IMR-90 (cell line): Measurements from ENCODE around the gene PNKD. TPM values are rescaled to one million over a fixed set of nuclear protein-coding genes. Genes with fewer than 3 reads are reported as not detected.
A peak's percentile ranks its signal among the peaks of the same experiment; 100 is the strongest.

Experiments
- ATAC-seq: fragments of 200-7000 bp; cut with Tn5 transposase; 2 replicates; pipeline ENCODE4 v1.9.1; 2020; ENCODE audit warnings: low read depth, mild to moderate bottlenecking, moderate library complexity
- BruUV-seq: library from RNA; stranded (reverse); fragments of 400-500 nt; replicated peaks from 2 replicates; lab custom pipeline; 2021; lab: Mats Ljungman, UMichigan
- CTCF ChIA-PET: fragments of 300-600 bp; formaldehyde crosslinking; extraction: SDS; loops from one replicate; lab custom pipeline; 2021; ENCODE audit warnings: antibody characterized with exemption; lab: Yijun Ruan, JAX
- POLR2A ChIA-PET: fragments of 300-600 bp; sonication (Branson Sonifier 250); formaldehyde crosslinking; loops from one replicate; lab custom pipeline; 2022; ENCODE audit warnings: antibody characterized with exemption; ENCODE audit not compliant: unreplicated experiment; lab: Charles Lee
- DNase-seq: peaks from one replicate; pipeline ENCODE4 v3.0.0; 2013
- H2AFZ ChIP-seq: replicated peaks from 2 replicates; pipeline ENCODE3; 2013; ENCODE audit warnings: low read length, mild to moderate bottlenecking; ENCODE audit not compliant: poor library complexity
- H2AK5ac ChIP-seq: 2 replicates; pipeline ENCODE4 v1.6.1; 2013; ENCODE audit warnings: low read depth, low read length, inconsistent platforms
- H2AK9ac ChIP-seq: replicated peaks from 2 replicates; pipeline ENCODE3; 2013; ENCODE audit warnings: mild to moderate bottlenecking, low read depth, low read length, moderate library complexity; ENCODE audit not compliant: poor library complexity
- H2BK120ac ChIP-seq: 2 replicates; pipeline ENCODE4 v1.6.1; 2013; ENCODE audit warnings: low read depth, low read length, inconsistent platforms
- H2BK15ac ChIP-seq: 3 replicates; pipeline ENCODE4 v1.6.1; 2013; ENCODE audit warnings: low read depth, low read length, inconsistent platforms
- H2BK20ac ChIP-seq: 2 replicates; pipeline ENCODE4 v1.6.1; 2013; ENCODE audit warnings: low read depth, mild to moderate bottlenecking, inconsistent platforms, low read length, moderate library complexity
- H2BK5ac ChIP-seq: 2 replicates; pipeline ENCODE4 v1.6.1; 2013; ENCODE audit warnings: mild to moderate bottlenecking, low read depth, low read length, inconsistent platforms; ENCODE audit not compliant: poor library complexity, severe bottlenecking
- H3K14ac ChIP-seq: replicated peaks from 2 replicates; pipeline ENCODE4 v1.6.1; 2013; ENCODE audit warnings: low read depth, low read length, inconsistent platforms
- H3K18ac ChIP-seq: 2 replicates; pipeline ENCODE4 v1.6.1; 2013; ENCODE audit warnings: low read depth, low read length, control low read depth
- H3K23ac ChIP-seq: 2 replicates; pipeline ENCODE4 v1.6.1; 2013; ENCODE audit warnings: low read depth, low read length, inconsistent platforms
- H3K27ac ChIP-seq: 2 replicates; pipeline ENCODE4 v1.5.1; 2013; ENCODE audit warnings: mild to moderate bottlenecking, control low read depth, low read length; ENCODE audit not compliant: insufficient read depth
- H3K27me3 ChIP-seq: 2 replicates; pipeline ENCODE4 v1.6.1; 2013; ENCODE audit warnings: low read length; ENCODE audit not compliant: control insufficient read depth, insufficient read depth
- H3K36me3 ChIP-seq: 2 replicates; pipeline ENCODE4 v1.6.1; 2013; ENCODE audit warnings: low read length, mixed read lengths; ENCODE audit not compliant: control insufficient read depth, insufficient read depth
- H3K4ac ChIP-seq: 2 replicates; pipeline ENCODE4 v1.6.1; 2013; ENCODE audit warnings: low read depth, low read length, inconsistent platforms
- H3K4me1 ChIP-seq: 2 replicates; pipeline ENCODE4 v1.6.1; 2013; ENCODE audit warnings: low read length, mixed read lengths; ENCODE audit not compliant: control insufficient read depth, insufficient read depth
- H3K4me2 ChIP-seq: 2 replicates; pipeline ENCODE4 v1.6.1; 2013; ENCODE audit warnings: low read depth, mild to moderate bottlenecking, control low read depth, low read length, moderate library complexity
- H3K4me3 ChIP-seq: 2 replicates; pipeline ENCODE4 v1.5.1; 2013; ENCODE audit warnings: low read depth, mild to moderate bottlenecking, control low read depth, low read length, moderate library complexity; ENCODE audit not compliant: insufficient read depth
- H3K56ac ChIP-seq: 2 replicates; pipeline ENCODE4 v1.6.1; 2013; ENCODE audit warnings: low read length, inconsistent platforms; ENCODE audit not compliant: insufficient read depth; ENCODE audit errors: extremely low read depth
- H3K79me1 ChIP-seq, 2 experiments: 2 replicates each; pipeline ENCODE4 v1.6.1; 2013; ENCODE audit warnings: low read length in 2 of 2, inconsistent platforms in 1 of 2, low read depth in 1 of 2
- H3K9ac ChIP-seq: 2 replicates; pipeline ENCODE4 v1.6.1; 2013; ENCODE audit warnings: low read depth, low read length, control low read depth
- H3K9me1 ChIP-seq: 2 replicates; pipeline ENCODE4 v1.6.1; 2013; ENCODE audit warnings: low read length, inconsistent platforms; ENCODE audit not compliant: insufficient read depth
- H3K9me3 ChIP-seq: 2 replicates; pipeline ENCODE4 v1.6.1; 2013; ENCODE audit warnings: low read length; ENCODE audit not compliant: control insufficient read depth, insufficient read depth
- H4K20me1 ChIP-seq: 2 replicates; pipeline ENCODE4 v1.6.1; 2013; ENCODE audit warnings: low read length, inconsistent platforms; ENCODE audit not compliant: insufficient read depth
- H4K5ac ChIP-seq: 2 replicates; pipeline ENCODE4 v1.6.1; 2013; ENCODE audit warnings: mild to moderate bottlenecking, low read depth, low read length, control low read depth
- H4K8ac ChIP-seq, 2 experiments: 2 replicates each; pipeline ENCODE4 v1.6.1; 2013; ENCODE audit warnings: low read depth in 2 of 2, low read length in 2 of 2, control low read depth in 1 of 2, inconsistent platforms in 1 of 2
- H4K91ac ChIP-seq: 2 replicates; pipeline ENCODE4 v1.6.1; 2013; ENCODE audit warnings: low read depth, low read length, inconsistent platforms; ENCODE audit not compliant: insufficient read depth
- CEBPB ChIP-seq: IDR thresholded peaks from 2 replicates; pipeline ENCODE4 v1.6.1; 2012; ENCODE audit warnings: low read depth, low read length, improper control_type of control experiment
- WGBS, 2 experiments: methylation state at CpG; one replicate each; pipeline versions ENCODE4 v1.1.5 to v1.1.7; 2013; ENCODE audit warnings: missing lambda C conversion rate in 2 of 2; ENCODE audit not compliant: insufficient read length in 1 of 2; ENCODE audit errors: extremely low coverage in 2 of 2; 5-methylcytosine and 5-hydroxymethylcytosine counted together
- dilution Hi-C: fragments of 300-500 bp; cut with HindIII; formaldehyde crosslinking; loops from one replicate; pipeline ENCODE4 v1.14.3; 2018; ENCODE audit warnings: low sequenced_read_pairs; ENCODE audit not compliant: unreplicated experiment
- in situ Hi-C: fragments of 300-500 bp; cut with MboI; formaldehyde crosslinking; loops from 3 replicates; pipeline ENCODE4 v1.14.3; 2019; ENCODE audit warnings: low sequenced_read_pairs, inconsistent platforms, mixed read lengths
- intact Hi-C: fragments of 100-400 bp; cut with micrococcal nuclease; formaldehyde crosslinking; loops from 2 replicates; pipeline ENCODE4 v1.10.0; 2022
- polyA plus RNA-seq, 3 experiments: library from polyadenylated mRNA; depleted of rRNA; stranded (reverse); fragments of >200 nt; gene quantifications; 2 replicates each; pipeline ENCODE4 v1.2.3, GENCODE V29; 2012; ENCODE audit warnings: low replicate concordance in 1 of 3
- total RNA-seq: library from RNA; depleted of rRNA; stranded (reverse); fragments of >200 nt; gene quantifications from 2 replicates; pipeline ENCODE4 v1.2.3, GENCODE V29; 2012

Gene PNKD
- total and polyA plus RNA-seq, 2 of the 4 experiments (the other 2 are of a cell fraction), result 19.2 to 68.5 TPM

- H3K79me1 ChIP-seq, result peaks cover 9 to 56% of the 10 kb centered on the region in 2 experiments; a peak in 3 of 4 replicates
- H3K23ac ChIP-seq, result no peak overlapping the region
- no peaks in the 10 kb centered on the region for H3K27me3 ChIP-seq
- H2BK120ac ChIP-seq, result no peak overlapping the region
- H4K91ac ChIP-seq, result no peak overlapping the region
- peaks cover 73% of the 10 kb centered on the region for H4K20me1 ChIP-seq
- H2BK20ac ChIP-seq, result no peak overlapping the region
- H3K27ac ChIP-seq, result no peak overlapping the region
- peaks cover 32% of the 10 kb centered on the region for H3K36me3 ChIP-seq
- peak; percentile 33; the same call in 1 of the 2 replicates for ATAC-seq
- H3K4me2 ChIP-seq, result no peak overlapping the region
- H2AK9ac ChIP-seq, result no peak overlapping the region
- H3K4me3 ChIP-seq, result no peak overlapping the region
- no peaks in the 10 kb centered on the region for H3K9me3 ChIP-seq
- no peak overlapping the region for H2AK5ac ChIP-seq
- H3K9me1 ChIP-seq, result peaks cover 21% of the 10 kb centered on the region
- no CpG with 5 or more reads among the region's 1 CpG for WGBS, 2 experiments
- no TSS peak for BruUV-seq
- no peak for TF ChIP-seq CEBPB
- H4K5ac ChIP-seq, result no peak overlapping the region
- H3K18ac ChIP-seq, result no peak overlapping the region
- H4K8ac ChIP-seq, result no peak overlapping the region
- CTCF ChIA-PET, result no interaction called here
- no peak overlapping the region for H3K9ac ChIP-seq
- POLR2A ChIA-PET, result no interaction called here
- no peak overlapping the region for H3K56ac ChIP-seq
- no peak overlapping the region for H2BK5ac ChIP-seq
- no peak overlapping the region for H2AFZ ChIP-seq
- intact Hi-C loops (no loop called here), in situ Hi-C loops (no loop called here), dilution Hi-C loops (no loop called here)
- peak; percentile 55 for DNase-seq
- no peak overlapping the region for H3K14ac ChIP-seq
- H3K4me1 ChIP-seq, result peaks cover 22% of the 10 kb centered on the region
- H2BK15ac ChIP-seq, result no peak overlapping the region
- H3K4ac ChIP-seq, result no peak overlapping the region
These were observed 46.1 kb upstream of the PNKD start for GRCh38 chr2:218224186-218224585.
